ENCODE measurements around the gene AQP3.

Gene AQP3

GRCh38 chr9:33468215-33468730 is 20.9 kb upstream of the AQP3 start:
- TF ChIP-seq CTCF (IDR thresholded peaks at IDR 0.05; ENCODE audit: control insufficient read depth, extremely low read depth, insufficient read depth), result no peak
- no peak for DNase-seq (ENCODE audit: low read depth)
- no peak overlapping the region for H3K4me3 ChIP-seq (ENCODE audit: low read depth, low read length)

GRCh38 chr9:33467526-33467925 is 20.1 kb upstream of the AQP3 start:
- DNase-seq (ENCODE audit: low read depth), result no peak
- TF ChIP-seq CTCF (IDR thresholded peaks at IDR 0.05; ENCODE audit: control insufficient read depth, extremely low read depth, insufficient read depth), result no peak
- H3K4me3 ChIP-seq (ENCODE audit: low read depth, low read length), result no peak overlapping the region

GRCh38 chr9:33466565-33467495 is 19.4 kb upstream of the AQP3 start:
- H3K4me3 ChIP-seq (ENCODE audit: low read depth, low read length), result no peak overlapping the region
- TF ChIP-seq CTCF (IDR thresholded peaks at IDR 0.05; ENCODE audit: control insufficient read depth, extremely low read depth, insufficient read depth), result peak; percentile 98
- no peak for DNase-seq (ENCODE audit: low read depth)

GRCh38 chr9:33465596-33466564 is 18.5 kb upstream of the AQP3 start:
- no peak overlapping the region for H3K4me3 ChIP-seq (ENCODE audit: low read depth, low read length)
- no peak for TF ChIP-seq CTCF (IDR thresholded peaks at IDR 0.05; ENCODE audit: control insufficient read depth, extremely low read depth, insufficient read depth)
- DNase-seq (ENCODE audit: low read depth), result no peak

- H3K4me3 ChIP-seq (ENCODE audit: low read depth, low read length), result no peak overlapping the region
- no peak for TF ChIP-seq CTCF (IDR thresholded peaks at IDR 0.05; ENCODE audit: control insufficient read depth, extremely low read depth, insufficient read depth)
- no peak for DNase-seq (ENCODE audit: low read depth)
Observed at GRCh38 chr9:33465096-33465495, 17.7 kb upstream of the AQP3 start.

- no peak overlapping the region for H3K4me3 ChIP-seq (ENCODE audit: low read depth, low read length)
- no peak for DNase-seq (ENCODE audit: low read depth)
- no peak for TF ChIP-seq CTCF (IDR thresholded peaks at IDR 0.05; ENCODE audit: control insufficient read depth, extremely low read depth, insufficient read depth)
Observed at GRCh38 chr9:33464045-33464636, 16.7 kb upstream of the AQP3 start.
